Subcutaneous abdominal adipose tissue (tissue), 5 donors: ENCODE results near the gene SPDYC.
"Not testable (repeated sequence)": the region's sequence is repeated elsewhere in the genome, so short reads cannot be mapped to it uniquely, and the experiment has no call there.

Source experiments
- H3K27ac ChIP-seq: one replicate; pipeline ENCODE4 v1.7.0; 2013; ENCODE audit warnings: low read depth, mild to moderate bottlenecking, inconsistent platforms, low read length, moderate library complexity
- H3K27me3 ChIP-seq, 5 donors: one replicate each; pipeline ENCODE4 v1.7.0; 2013; ENCODE audit warnings: low read length in 5 of 5, inconsistent platforms in 1 of 5; ENCODE audit not compliant: control insufficient read depth in 5 of 5, insufficient read depth in 4 of 5
- H3K36me3 ChIP-seq, 5 donors: one replicate each; pipeline ENCODE4 v1.7.0; 2013; ENCODE audit warnings: low read length in 5 of 5; ENCODE audit not compliant: control insufficient read depth in 5 of 5, insufficient read depth in 5 of 5
- H3K4me1 ChIP-seq, 5 donors: one replicate each; pipeline ENCODE4 v1.7.0; 2013; ENCODE audit warnings: low read length in 5 of 5, mild to moderate bottlenecking in 3 of 5, moderate library complexity in 1 of 5; ENCODE audit not compliant: control insufficient read depth in 5 of 5, insufficient read depth in 5 of 5
- H3K4me3 ChIP-seq, 5 donors: one replicate each; pipeline ENCODE4 v1.7.0; 2013; ENCODE audit warnings: low read length in 5 of 5, low read depth in 1 of 5
- H3K9ac ChIP-seq, 5 donors: one replicate each; pipeline ENCODE4 v1.7.0; 2013; ENCODE audit warnings: low read length in 5 of 5, mild to moderate bottlenecking in 4 of 5, moderate library complexity in 3 of 5
- H3K9me3 ChIP-seq, 5 donors: one replicate each; pipeline ENCODE4 v1.7.0; 2013; ENCODE audit warnings: low read length in 5 of 5; ENCODE audit not compliant: control insufficient read depth in 5 of 5
- donor health status: healthy.
- donor health status: healthy.
- donor health status: healthy.
- donor health status: healthy.
- donor health status: healthy.

SPDYC gene

GRCh38 chr11:65134240-65134951 lies 35.6 kb upstream of the SPDYC start, which contains the start of gene SYVN1:
SYVN1 (minus strand) TSS chr11:65134519; CDS start chr11:65133601, 918 bp downstream.
- H3K27ac ChIP-seq = peak within 1 kb of the TSS; percentile 99
- H3K4me1 ChIP-seq = peaks cover 9 to 34% (median 31%) of the 10 kb centered on the region in 5 donors
- peak within 1 kb of the TSS; percentile 93 to 95 (median 94) for H3K4me3 ChIP-seq
- peaks cover 0 to 37% (median 37%) of the 10 kb centered on the region in 5 donors for H3K36me3 ChIP-seq
- no peaks in the 10 kb centered on the region for H3K27me3 ChIP-seq
- no peaks in the 10 kb centered on the region for H3K9me3 ChIP-seq
- H3K9ac ChIP-seq = peak within 1 kb of the TSS; percentile 75 to 98 (median 97)

GRCh38 chr11:65134952-65135632 lies 34.9 kb upstream of the SPDYC start:
- peak overlapping the region; percentile 75 to 98 (median 97) for H3K9ac ChIP-seq
- no peaks in the 10 kb centered on the region for H3K27me3 ChIP-seq
- no peaks in the 10 kb centered on the region for H3K9me3 ChIP-seq
- peak overlapping the region; percentile 87 to 95 (median 94) for H3K4me3 ChIP-seq
- H3K27ac ChIP-seq = peak overlapping the region; percentile 99
- peaks cover 0 to 30% (median 30%) of the 10 kb centered on the region in 5 donors for H3K36me3 ChIP-seq
- peaks cover 9 to 34% (median 31%) of the 10 kb centered on the region in 5 donors for H3K4me1 ChIP-seq

- H3K9me3 ChIP-seq = no peaks in the 10 kb centered on the region
- H3K36me3 ChIP-seq = peaks cover 0 to 25% (median 24%) of the 10 kb centered on the region in 5 donors
- peak overlapping the region; percentile 99 for H3K27ac ChIP-seq
- peaks cover 9 to 34% (median 31%) of the 10 kb centered on the region in 5 donors for H3K4me1 ChIP-seq
- H3K9ac ChIP-seq = peak overlapping the region in 3 of 5 donors; percentile 93 to 98 (median 97)
- H3K4me3 ChIP-seq = peak overlapping the region; percentile 87 to 95 (median 94)
- no peaks in the 10 kb centered on the region for H3K27me3 ChIP-seq
Observed at GRCh38 chr11:65135633-65136145, 34.3 kb upstream of the SPDYC start.

GRCh38 chr11:65136515-65137096 lies 33.4 kb upstream of the SPDYC start:
- Histone ChIP-seq H3K4me3 (no peak overlapping the region), H3K9ac (no peak overlapping the region), H3K36me3 (peaks cover 0 to 16% (median 15%) of the 10 kb centered on the region in 5 donors), H3K9me3 (no peaks in the 10 kb centered on the region), H3K27ac (no peak overlapping the region), H3K27me3 (peaks cover 0 to 1% (median 0%) of the 10 kb centered on the region in 5 donors), H3K4me1 (peaks cover 9 to 34% (median 31%) of the 10 kb centered on the region in 5 donors)

- Histone ChIP-seq H3K9ac (no peak overlapping the region), H3K9me3 (no peaks in the 10 kb centered on the region), H3K27me3 (peaks cover 0 to 3% (median 0%) of the 10 kb centered on the region in 5 donors), H3K4me3 (no peak overlapping the region), H3K36me3 (no peaks in the 10 kb centered on the region), H3K4me1 (no peaks in the 10 kb centered on the region), H3K27ac (no peak overlapping the region)
Observed at GRCh38 chr11:65141896-65142494, 28.0 kb upstream of the SPDYC start.

- Histone ChIP-seq H3K4me1 (peaks cover 0 to 11% (median 8%) of the 10 kb centered on the region in 5 donors), H3K27ac (no peak overlapping the region), H3K27me3 (no peaks in the 10 kb centered on the region), H3K4me3 (no peak overlapping the region), H3K9ac (no peak overlapping the region), H3K9me3 (peaks cover 0 to 4% (median 0%) of the 10 kb centered on the region in 5 donors), H3K36me3 (no peaks in the 10 kb centered on the region)
Observed at GRCh38 chr11:65147352-65148075, 22.5 kb upstream of the SPDYC start.

GRCh38 chr11:65148657-65149056 lies 21.4 kb upstream of the SPDYC start:
- no peak overlapping the region for H3K27ac ChIP-seq

GRCh38 chr11:65150131-65150508 lies 19.9 kb upstream of the SPDYC start:
- H3K9ac ChIP-seq = not testable (repeated sequence)

More at GRCh38 chr11:65148657-65149056, 21.4 kb upstream of the SPDYC start:
- H3K4me1 ChIP-seq = peaks cover 0 to 11% (median 8%) of the 10 kb centered on the region in 5 donors
- H3K27me3 ChIP-seq = no peaks in the 10 kb centered on the region
- no peak overlapping the region for H3K4me3 ChIP-seq
- H3K9me3 ChIP-seq = peaks cover 0 to 4% (median 0%) of the 10 kb centered on the region in 5 donors
- no peaks in the 10 kb centered on the region for H3K36me3 ChIP-seq
- H3K9ac ChIP-seq = no peak overlapping the region

More at GRCh38 chr11:65150131-65150508, 19.9 kb upstream of the SPDYC start:
- H3K27me3 ChIP-seq, H3K9me3 ChIP-seq, H3K36me3 ChIP-seq, H3K27ac ChIP-seq: not testable (repeated sequence)
- peaks cover 0 to 11% (median 8%) of the 10 kb centered on the region in 5 donors for H3K4me1 ChIP-seq
- H3K4me3 ChIP-seq = peak overlapping the region in 1 of 5 donors; percentile 22
